KMS-11 (cell line): ENCODE results near the gene KNOP1.

ENCODE experiments used
- H2AFZ ChIP-seq: fragments of 200-600 bp; sonication (generic); 2 replicates; pipeline ENCODE4 v1.6.1; 2016; ENCODE audit warnings: antibody characterized with exemption, mixed run types, low read depth
- H3K27ac ChIP-seq: fragments of 200-600 bp; sonication (generic); 2 replicates; pipeline ENCODE4 v1.6.1; 2016; ENCODE audit warnings: mild to moderate bottlenecking, mixed run types
- H3K27me3 ChIP-seq: fragments of 200-600 bp; sonication (generic); 2 replicates; pipeline ENCODE4 v1.6.1; 2017; ENCODE audit warnings: mild to moderate bottlenecking, low read depth, mixed run types, moderate library complexity; ENCODE audit not compliant: insufficient read depth
- H3K36me3 ChIP-seq: fragments of 200-600 bp; sonication (generic); 2 replicates; pipeline ENCODE4 v1.6.1; 2017; ENCODE audit warnings: mild to moderate bottlenecking, mixed run types; ENCODE audit not compliant: insufficient read depth
- H3K4me1 ChIP-seq: fragments of 200-600 bp; sonication (generic); 2 replicates; pipeline ENCODE4 v1.6.1; 2016; ENCODE audit warnings: mild to moderate bottlenecking, low read depth, mixed run types; ENCODE audit not compliant: poor library complexity, severe bottlenecking
- H3K4me2 ChIP-seq: fragments of 200-600 bp; sonication (generic); 2 replicates; pipeline ENCODE4 v1.7.0; 2016; ENCODE audit warnings: mild to moderate bottlenecking, mixed run types
- H3K4me3 ChIP-seq: fragments of 200-600 bp; sonication (generic); IDR thresholded peaks from 2 replicates; pipeline ENCODE4 v1.6.1; 2017; ENCODE audit warnings: low read depth, low read length, mixed read lengths; ENCODE audit not compliant: insufficient read depth
- H3K79me2 ChIP-seq: fragments of 200-600 bp; sonication (generic); 2 replicates; pipeline ENCODE4 v1.6.1; 2016; ENCODE audit warnings: low read depth, mixed run types; ENCODE audit not compliant: insufficient read depth
- H3K9ac ChIP-seq: fragments of 200-600 bp; sonication (generic); 2 replicates; pipeline ENCODE4 v1.6.1; 2016; ENCODE audit warnings: mild to moderate bottlenecking, mixed run types
- H4K20me1 ChIP-seq: fragments of 200-600 bp; sonication (generic); 2 replicates; pipeline ENCODE4 v1.6.1; 2016; ENCODE audit warnings: mild to moderate bottlenecking, mixed run types; ENCODE audit not compliant: insufficient read depth
- CTCF ChIP-seq: fragments of 200-600 bp; sonication (generic); conservative IDR thresholded peaks from 2 replicates; pipeline ENCODE4 v1.6.1; 2017; ENCODE audit warnings: low read depth, mild to moderate bottlenecking, antibody characterized with exemption, low read length, moderate library complexity, mixed read lengths

Gene KNOP1

GRCh38 chr16:19735074-19735867 is 17.2 kb upstream of the KNOP1 start:
- no peak for TF ChIP-seq CTCF
- Histone ChIP-seq H3K9ac (no peak overlapping the region), H3K27me3 (no peaks in the 10 kb centered on the region), H3K79me2 (no peaks in the 10 kb centered on the region), H3K4me3 (no peak overlapping the region), H3K4me1 (no peaks in the 10 kb centered on the region), H3K36me3 (no peaks in the 10 kb centered on the region), H4K20me1 (no peaks in the 10 kb centered on the region), H3K4me2 (no peak overlapping the region), H3K27ac (no peak overlapping the region), H2AFZ (no peak overlapping the region)

DNA sequence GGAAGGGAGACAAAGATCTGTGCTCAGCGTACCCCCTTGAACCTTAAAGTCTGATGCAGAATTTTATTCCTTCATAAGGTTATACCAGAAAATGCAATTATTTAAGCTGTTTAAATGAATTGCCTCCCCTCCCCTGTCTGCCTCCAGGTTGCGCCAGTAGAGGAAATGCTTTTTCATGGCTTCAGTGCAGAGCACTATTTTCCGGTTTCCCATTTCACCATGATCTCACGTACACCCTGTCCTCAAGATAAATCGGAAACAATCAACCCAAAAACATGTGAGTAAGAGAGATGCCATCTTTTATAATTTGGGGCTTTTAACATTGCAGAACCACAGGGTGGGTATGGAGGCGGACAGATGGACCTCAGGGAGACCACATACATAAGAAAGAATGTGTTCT is 15.5 kb upstream of the KNOP1 start:
- no peaks in the 10 kb centered on the region for H3K27me3 ChIP-seq
- H3K4me1 ChIP-seq = peaks cover 5% of the 10 kb centered on the region
- no peak for TF ChIP-seq CTCF
- H3K79me2 ChIP-seq = no peaks in the 10 kb centered on the region
- H2AFZ ChIP-seq = no peak overlapping the region
- no peaks in the 10 kb centered on the region for H3K36me3 ChIP-seq
- H3K27ac ChIP-seq = no peak overlapping the region
- H3K4me3 ChIP-seq = no peak overlapping the region
- H4K20me1 ChIP-seq = no peaks in the 10 kb centered on the region
- H3K9ac ChIP-seq = no peak overlapping the region
- H3K4me2 ChIP-seq = no peak overlapping the region

DNA sequence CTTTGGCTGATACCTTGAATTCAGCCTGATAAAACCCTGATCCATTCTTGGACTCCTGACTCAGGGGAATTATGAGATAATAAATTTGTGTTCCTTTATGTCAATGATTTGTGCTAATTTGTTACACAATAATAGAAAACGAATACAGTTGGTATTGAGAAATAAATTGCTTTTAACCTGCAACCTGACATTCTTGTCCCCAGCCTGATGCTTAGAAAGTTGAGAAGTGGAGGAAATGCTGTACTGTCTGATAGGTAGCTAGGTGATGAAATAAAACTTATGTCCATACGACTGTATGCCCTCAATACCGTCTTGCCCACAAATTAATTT is 10.6 kb upstream of the KNOP1 start:
- no peaks in the 10 kb centered on the region for H4K20me1 ChIP-seq
- H3K9ac ChIP-seq = no peak overlapping the region
- TF ChIP-seq CTCF = no peak
- no peaks in the 10 kb centered on the region for H3K36me3 ChIP-seq
- peaks cover 21% of the 10 kb centered on the region for H3K4me1 ChIP-seq
- no peaks in the 10 kb centered on the region for H3K79me2 ChIP-seq
- peak overlapping the region; percentile 41; the same call in 1 of the 2 replicates for H3K4me2 ChIP-seq
- H3K27me3 ChIP-seq = no peaks in the 10 kb centered on the region
- H2AFZ ChIP-seq = no peak overlapping the region
- H3K4me3 ChIP-seq = no peak overlapping the region
- peak overlapping the region; percentile 6; the same call in 1 of the 2 replicates for H3K27ac ChIP-seq

- Histone ChIP-seq H2AFZ (no peak overlapping the region), H3K4me1 (peaks cover 10% of the 10 kb centered on the region), H3K27me3 (no peaks in the 10 kb centered on the region), H3K27ac (no peak overlapping the region), H3K4me3 (no peak overlapping the region), H3K4me2 (no peak overlapping the region), H4K20me1 (no peaks in the 10 kb centered on the region), H3K9ac (no peak overlapping the region), H3K36me3 (no peaks in the 10 kb centered on the region), H3K79me2 (no peaks in the 10 kb centered on the region)
- no peak for TF ChIP-seq CTCF
These were observed 5.0 kb upstream of the KNOP1 start for GRCh38 chr16:19722981-19723380.
